ENCODE results near the gene PSAP. TPM values are rescaled to one million over a fixed set of nuclear protein-coding genes. Genes with fewer than 3 reads are reported as not detected.

PSAP gene
- total RNA-seq, 4 donors from 2014 or later, result 425 to 693 (median 495) TPM

DNA sequence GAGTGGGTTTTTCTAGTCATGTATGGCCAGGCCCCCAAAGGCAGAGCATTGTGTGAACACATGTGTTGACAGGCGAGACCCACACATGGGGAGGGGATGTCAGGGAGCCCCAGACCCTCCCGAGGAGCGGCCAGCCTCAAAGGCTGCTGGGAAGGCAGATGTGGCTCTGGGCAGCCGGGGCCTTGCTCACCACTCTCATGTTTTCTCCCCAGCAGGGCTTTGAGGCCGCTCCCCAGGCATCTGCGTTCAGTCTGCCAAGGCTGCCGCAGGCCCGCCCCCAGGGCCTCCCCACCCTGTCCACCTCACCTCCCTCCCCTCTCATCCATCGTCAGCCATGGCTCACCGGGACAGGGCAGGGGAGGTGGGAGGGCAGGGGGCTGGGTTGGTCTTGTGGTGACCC is 61.2 kb downstream of the PSAP start:
- no peak overlapping the region for H3K4me3 ChIP-seq (ENCODE audit: low read depth, poor library complexity, severe bottlenecking)
- intact Hi-C loops (cut with DNase I; ENCODE audit: low total_unique reads), result loop anchor here (5.0 kb wide), 1 partner anchor 1478 kb away; no protein-coding TSS in a partner anchor
- 65 to 76% methylated on average over 7 to 10 of the region's 10 CpGs for WGBS, 2 donors
- DNase-seq (ENCODE audit: low spot score in 2 of 2), result no peak
- TF ChIP-seq POLR2A (IDR thresholded peaks at IDR 0.05), result no peak
- TF ChIP-seq, protein P1, sequence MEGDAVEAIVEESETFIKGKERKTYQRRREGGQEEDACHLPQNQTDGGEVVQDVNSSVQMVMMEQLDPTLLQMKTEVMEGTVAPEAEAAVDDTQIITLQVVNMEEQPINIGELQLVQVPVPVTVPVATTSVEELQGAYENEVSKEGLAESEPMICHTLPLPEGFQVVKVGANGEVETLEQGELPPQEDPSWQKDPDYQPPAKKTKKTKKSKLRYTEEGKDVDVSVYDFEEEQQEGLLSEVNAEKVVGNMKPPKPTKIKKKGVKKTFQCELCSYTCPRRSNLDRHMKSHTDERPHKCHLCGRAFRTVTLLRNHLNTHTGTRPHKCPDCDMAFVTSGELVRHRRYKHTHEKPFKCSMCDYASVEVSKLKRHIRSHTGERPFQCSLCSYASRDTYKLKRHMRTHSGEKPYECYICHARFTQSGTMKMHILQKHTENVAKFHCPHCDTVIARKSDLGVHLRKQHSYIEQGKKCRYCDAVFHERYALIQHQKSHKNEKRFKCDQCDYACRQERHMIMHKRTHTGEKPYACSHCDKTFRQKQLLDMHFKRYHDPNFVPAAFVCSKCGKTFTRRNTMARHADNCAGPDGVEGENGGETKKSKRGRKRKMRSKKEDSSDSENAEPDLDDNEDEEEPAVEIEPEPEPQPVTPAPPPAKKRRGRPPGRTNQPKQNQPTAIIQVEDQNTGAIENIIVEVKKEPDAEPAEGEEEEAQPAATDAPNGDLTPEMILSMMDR (IDR thresholded peaks at IDR 0.05), result no peak

DNA sequence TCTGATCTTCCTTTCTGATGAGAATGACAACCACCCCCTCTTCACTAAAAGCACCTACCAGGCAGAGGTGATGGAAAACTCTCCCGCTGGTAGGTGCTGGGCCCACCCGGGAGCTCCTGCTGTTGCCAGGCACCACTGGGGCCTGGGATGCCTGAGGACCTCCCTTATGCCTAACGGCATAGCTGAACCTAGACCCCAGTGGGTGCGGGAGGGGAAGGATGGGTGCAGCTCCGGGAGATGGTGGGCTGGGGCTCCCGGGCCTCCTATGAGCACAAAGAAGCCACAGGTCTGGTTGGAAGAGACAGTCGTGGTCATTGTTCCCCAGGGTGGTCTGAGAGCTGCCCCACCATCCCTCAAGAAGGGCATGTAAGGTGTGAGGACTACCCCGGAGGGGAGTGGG is 62.1 kb downstream of the PSAP start:
- DNase-seq (ENCODE audit: low spot score in 2 of 2), result no peak
- intact Hi-C loops (cut with DNase I; ENCODE audit: low total_unique reads), result no loop called here
- WGBS, 2 donors, result 91 to 93% methylated on average over 8 of the region's 8 CpGs
- no peak overlapping the region for H3K4me3 ChIP-seq (ENCODE audit: low read depth, poor library complexity, severe bottlenecking)
- TF ChIP-seq, protein P1 (IDR thresholded peaks at IDR 0.05), result no peak
- TF ChIP-seq POLR2A (IDR thresholded peaks at IDR 0.05), result no peak

DNA sequence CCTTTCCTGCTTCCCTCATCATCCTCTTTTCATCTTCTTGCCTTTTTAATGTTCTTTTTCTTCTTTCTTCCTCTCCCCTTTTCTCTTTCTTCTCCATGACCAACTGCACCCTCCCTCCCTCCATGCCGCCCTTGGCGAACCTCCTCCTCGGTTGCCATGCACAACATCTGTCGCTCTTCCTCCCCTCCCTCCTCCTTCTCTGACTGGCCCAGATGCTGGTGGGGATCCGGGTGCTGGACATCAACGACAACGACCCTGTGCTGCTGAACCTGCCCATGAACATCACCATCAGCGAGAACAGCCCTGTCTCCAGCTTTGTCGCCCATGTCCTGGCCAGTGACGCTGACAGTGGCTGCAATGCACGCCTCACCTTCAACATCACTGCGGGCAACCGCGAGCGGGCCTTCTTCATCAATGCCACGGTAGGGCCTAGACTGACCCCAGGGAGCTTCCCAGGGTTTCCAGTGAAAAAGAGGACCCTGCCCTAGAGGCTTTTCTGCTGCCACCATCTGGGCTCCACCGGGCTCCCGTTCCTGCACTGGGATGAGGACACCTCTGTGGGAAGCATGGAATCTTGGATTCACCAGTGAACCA is 66.3 kb downstream of the PSAP start:
- H3K4me3 ChIP-seq (ENCODE audit: low read depth, poor library complexity, severe bottlenecking), result no peak overlapping the region
- DNase-seq (ENCODE audit: low spot score in 2 of 2), result no peak
- intact Hi-C loops (cut with DNase I; ENCODE audit: low total_unique reads), result no loop called here
- WGBS, 2 donors, result 93 to 96% methylated on average over 16 to 18 of the region's 18 CpGs
- TF ChIP-seq, protein P1 (IDR thresholded peaks at IDR 0.05), result no peak
- TF ChIP-seq POLR2A (IDR thresholded peaks at IDR 0.05), result no peak

DNA sequence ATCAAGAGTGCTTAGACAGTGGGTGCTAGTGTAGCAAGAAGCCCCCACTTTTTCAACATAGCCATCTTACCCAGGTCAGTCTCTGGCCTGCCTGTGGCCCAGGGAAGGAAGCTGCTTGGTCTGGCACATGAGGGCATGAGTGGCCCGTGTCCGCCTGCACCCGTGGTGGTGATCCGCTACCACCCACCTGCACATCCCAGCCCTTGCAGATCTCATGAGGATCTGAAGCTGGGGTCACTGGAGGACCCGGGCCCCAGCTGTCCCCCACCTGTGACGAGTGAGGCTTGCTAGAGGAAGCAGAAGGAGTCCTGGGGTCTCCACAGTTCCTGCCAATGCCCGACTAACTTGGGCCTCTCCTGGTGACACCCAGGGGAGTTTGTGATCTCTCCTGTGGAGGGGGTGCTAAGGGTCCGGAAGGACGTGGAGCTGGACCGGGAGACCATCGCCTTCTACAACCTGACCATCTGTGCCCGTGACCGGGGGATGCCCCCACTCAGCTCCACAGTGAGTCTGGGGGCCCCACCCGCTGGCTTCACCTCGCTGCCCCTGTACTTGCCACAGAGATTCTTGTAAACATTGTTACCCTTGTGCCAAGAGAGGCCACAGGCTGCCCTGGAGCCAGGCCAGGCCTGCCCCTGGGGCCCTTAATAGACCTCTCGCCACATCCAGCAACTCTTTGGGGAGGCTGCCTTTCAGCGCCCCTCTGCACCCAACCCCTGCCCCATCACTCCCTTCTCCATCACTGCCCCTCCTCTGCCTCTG is 67.0 kb downstream of the PSAP start:
- intact Hi-C loops (cut with DNase I; ENCODE audit: low total_unique reads), result no loop called here
- no peak for TF ChIP-seq POLR2A (IDR thresholded peaks at IDR 0.05)
- TF ChIP-seq, protein P1 (IDR thresholded peaks at IDR 0.05), result no peak
- DNase-seq (ENCODE audit: low spot score in 2 of 2), result no peak

DNA sequence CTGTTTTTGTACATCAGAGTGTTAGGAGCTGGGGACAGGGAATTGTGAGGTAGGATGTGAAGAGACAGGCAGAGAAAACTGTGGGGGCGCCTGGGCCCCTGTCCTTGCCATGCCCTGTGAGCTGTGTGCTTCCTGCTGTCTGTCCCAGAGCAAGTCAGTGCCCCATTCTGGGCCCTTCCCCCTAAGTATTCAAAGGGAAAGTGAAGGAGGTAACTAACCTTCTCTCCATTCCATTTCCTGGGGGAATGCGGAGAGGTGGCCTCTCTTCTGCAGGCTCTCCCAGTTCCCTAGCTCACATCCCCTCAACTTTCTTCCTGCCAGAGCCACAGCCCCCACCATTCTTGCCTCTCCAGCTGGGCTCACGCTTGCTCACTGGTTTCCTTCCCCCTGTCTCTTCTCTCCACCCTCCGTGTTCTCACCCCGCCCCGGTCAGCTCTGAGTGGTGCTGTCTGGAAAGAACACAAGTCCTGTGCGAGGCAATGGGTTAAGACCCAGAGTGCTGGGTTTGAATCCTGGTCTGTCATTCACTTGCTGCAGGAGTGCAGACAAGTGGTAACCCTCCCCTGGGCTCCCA is 68.0 kb downstream of the PSAP start:
- no peak overlapping the region for H3K4me3 ChIP-seq (ENCODE audit: low read depth, poor library complexity, severe bottlenecking)
- no peak for DNase-seq (ENCODE audit: low spot score in 2 of 2)
- intact Hi-C loops (cut with DNase I; ENCODE audit: low total_unique reads), result no loop called here
- TF ChIP-seq, protein P1 (IDR thresholded peaks at IDR 0.05), result no peak
- no peak for TF ChIP-seq POLR2A (IDR thresholded peaks at IDR 0.05)
- 54 to 61% methylated on average over 7 of the region's 7 CpGs for WGBS, 2 donors

More for the DNA sequence above, 67.0 kb downstream of the PSAP start:
- no peak overlapping the region for H3K4me3 ChIP-seq (ENCODE audit: low read depth, poor library complexity, severe bottlenecking)
- 84 to 87% methylated on average over 15 to 16 of the region's 17 CpGs for WGBS, 2 donors
